Medulla oblongata (tissue), 1 donor: ENCODE data around the gene TSC22D2.

ENCODE experiments used
- DNase-seq: peaks from one replicate; pipeline ENCODE4 v3.0.0-alpha.2; 2015; ENCODE audit errors: extremely low spot score

Gene TSC22D2

GRCh38 chr3:150408221-150409124 is at the start of gene TSC22D2:
TSS of gene TSC22D2 (plus strand) at chr3:150408298. CDS start at chr3:150409351, 1,053 bp downstream.
- DNase-seq: peak; percentile 95

GRCh38 chr3:150359381-150359780 is 48.7 kb upstream of the TSC22D2 start:
- DNase-seq: no peak

- no peak for DNase-seq
Observed at GRCh38 chr3:150360966-150361365, 47.1 kb upstream of the TSC22D2 start.

- no peak for DNase-seq
Observed at GRCh38 chr3:150362515-150363302, 45.4 kb upstream of the TSC22D2 start.

- DNase-seq: no peak
Observed at GRCh38 chr3:150363420-150363819, 44.7 kb upstream of the TSC22D2 start.

GRCh38 chr3:150365132-150365604 is 42.9 kb upstream of the TSC22D2 start:
- no peak for DNase-seq

- no peak for DNase-seq
Observed at GRCh38 chr3:150367757-150368156, 40.3 kb upstream of the TSC22D2 start.

- no peak for DNase-seq
Observed at GRCh38 chr3:150370122-150370602, 37.9 kb upstream of the TSC22D2 start.

GRCh38 chr3:150370999-150371398 is 37.1 kb upstream of the TSC22D2 start:
- DNase-seq: no peak

GRCh38 chr3:150371741-150372254 is 36.3 kb upstream of the TSC22D2 start:
- DNase-seq: peak; percentile 53

- no peak for DNase-seq
Observed at GRCh38 chr3:150372320-150372719, 35.8 kb upstream of the TSC22D2 start.

- no peak for DNase-seq
Observed at GRCh38 chr3:150372722-150373121, 35.4 kb upstream of the TSC22D2 start.

- no peak for DNase-seq
Observed at GRCh38 chr3:150373234-150373875, 34.7 kb upstream of the TSC22D2 start.

GRCh38 chr3:150374975-150375374 is 33.1 kb upstream of the TSC22D2 start:
- DNase-seq: no peak

GRCh38 chr3:150376001-150376848 is 31.9 kb upstream of the TSC22D2 start:
- no peak for DNase-seq

GRCh38 chr3:150377601-150378300 is 30.3 kb upstream of the TSC22D2 start:
- DNase-seq: no peak

GRCh38 chr3:150378301-150378748 is 29.8 kb upstream of the TSC22D2 start:
- DNase-seq: no peak

GRCh38 chr3:150379469-150379868 is 28.6 kb upstream of the TSC22D2 start:
- no peak for DNase-seq

GRCh38 chr3:150384296-150385212 is 23.5 kb upstream of the TSC22D2 start:
- peak; percentile 91 for DNase-seq
